Spleen (tissue), 7 donors: ENCODE results near the gene P3H2.

ENCODE experiments used
- CTCF ChIP-seq, 11 experiments: fragments of 200-600 bp in 7 of 11; fragments of 450-650 bp in 4 of 11; sonication (generic) in 4 of 11; IDR thresholded peaks in 8 of 11; conservative IDR thresholded peaks in 3 of 11; 1 replicate in 7 of 11; 2 replicates in 4 of 11; pipeline versions ENCODE4 v1.4.0 to v1.8.0; 2016 to 2021; ENCODE audit warnings: antibody characterized with exemption in 11 of 11, inconsistent platforms in 4 of 11, mild to moderate bottlenecking in 1 of 11
- POLR2A ChIP-seq, 3 donors: fragments of 450-650 bp; IDR thresholded peaks; one replicate each; pipeline ENCODE4 v1.5.1; 2017; ENCODE audit warnings: antibody characterized with exemption in 3 of 3, mild to moderate bottlenecking in 1 of 3
- donor health status: DM: no; HTN: no; CAD: no; lungs with moderate emphysema.
- donor health status: DM: no; HTN: no; CAD: no.
- donor health status: DM: no; HTN: no; CAD: no.

GRCh38 chr3:190041333-190042041 is 79.2 kb downstream of the P3H2 start:
- TF ChIP-seq CTCF (IDR thresholded peaks at IDR 0.05 in 8 of 11, conservative IDR thresholded peaks at IDR 0.05 in 3 of 11) (no peak), POLR2A (IDR thresholded peaks at IDR 0.05) (no peak)
